Calu3 (cell line): ENCODE measurements around the gene ELF4. TPM values are rescaled to one million over a fixed set of nuclear protein-coding genes. Genes with fewer than 3 reads are reported as not detected.

Experiments used
- BruUV-seq: library from RNA; stranded (reverse); fragments of 400-500 nt; replicated peaks from 2 replicates; lab custom pipeline; 2021; lab: Mats Ljungman, UMichigan
- CTCF ChIA-PET: fragments of 300-600 bp; sonication (Branson Sonifier 250); formaldehyde crosslinking; loops from one replicate; lab custom pipeline; 2022; ENCODE audit warnings: antibody characterized with exemption; lab: Charles Lee
- DNase-seq: peaks from one replicate; pipeline ENCODE4 v3.0.0; 2022
- H3K27ac Mint-ChIP-seq: one replicate; pipeline ENCODE4 v1.8.0; 2022; ENCODE audit warnings: mixed read lengths; ENCODE audit not compliant: unreplicated experiment
- H3K27me3 Mint-ChIP-seq: one replicate; pipeline ENCODE4 v1.8.0; 2022; ENCODE audit warnings: mixed read lengths; ENCODE audit not compliant: unreplicated experiment
- H3K36me3 Mint-ChIP-seq: one replicate; pipeline ENCODE4 v1.8.0; 2022; ENCODE audit warnings: mild to moderate bottlenecking, moderate library complexity, mixed read lengths; ENCODE audit not compliant: insufficient read depth, unreplicated experiment
- H3K4me1 Mint-ChIP-seq: one replicate; pipeline ENCODE4 v1.8.0; 2022; ENCODE audit warnings: mild to moderate bottlenecking, low read depth, mixed read lengths; ENCODE audit not compliant: unreplicated experiment
- H3K4me3 Mint-ChIP-seq: one replicate; pipeline ENCODE4 v1.8.0; 2022; ENCODE audit warnings: mild to moderate bottlenecking, low read depth, moderate library complexity, mixed read lengths; ENCODE audit not compliant: unreplicated experiment
- H3K9me3 Mint-ChIP-seq: one replicate; pipeline ENCODE4 v1.8.0; 2022; ENCODE audit warnings: low read depth, mixed read lengths; ENCODE audit not compliant: unreplicated experiment
- CTCF ChIP-seq: fragments of 200-600 bp; IDR thresholded peaks from one replicate; pipeline ENCODE4 v1.8.0; 2022; ENCODE audit warnings: antibody characterized with exemption; ENCODE audit not compliant: unreplicated experiment
- intact Hi-C: fragments of 100-400 bp; cut with micrococcal nuclease; formaldehyde crosslinking; loops from one replicate; pipeline ENCODE4 v1.10.0; 2022; ENCODE audit not compliant: unreplicated experiment
- total RNA-seq: library from RNA; stranded (reverse); gene quantifications from 2 replicates; pipeline ENCODE4 v1.2.3, GENCODE V29; 2022

ELF4 gene
- total RNA-seq, 1 experiment from 2014 or later = 21.0 TPM

GRCh38 chrX:130051176-130051845 lies 59.0 kb downstream of the ELF4 start:
- Mint-ChIP-seq H3K4me3 (no peak overlapping the region), H3K36me3 (peaks cover 4% of the 10 kb centered on the region), H3K27ac (no peak overlapping the region), H3K4me1 (no peaks in the 10 kb centered on the region), H3K27me3 (no peaks in the 10 kb centered on the region), H3K9me3 (no peaks in the 10 kb centered on the region)
- CTCF ChIA-PET = no interaction called here
- intact Hi-C loops = no loop called here
- no TSS peak for BruUV-seq
- DNase-seq = no peak
- TF ChIP-seq CTCF = no peak

GRCh38 chrX:130049821-130050220 lies 60.5 kb downstream of the ELF4 start:
- no peaks in the 10 kb centered on the region for H3K9me3 Mint-ChIP-seq
- peaks cover 4% of the 10 kb centered on the region for H3K36me3 Mint-ChIP-seq
- H3K4me1 Mint-ChIP-seq = no peaks in the 10 kb centered on the region
- no peak overlapping the region for H3K4me3 Mint-ChIP-seq
- no peaks in the 10 kb centered on the region for H3K27me3 Mint-ChIP-seq
- no TSS peak for BruUV-seq
- DNase-seq = no peak
- CTCF ChIA-PET = no interaction called here
- no peak for TF ChIP-seq CTCF
- intact Hi-C loops = no loop called here
- no peak overlapping the region for H3K27ac Mint-ChIP-seq

- Mint-ChIP-seq H3K27me3 (no peaks in the 10 kb centered on the region), H3K9me3 (no peaks in the 10 kb centered on the region), H3K4me1 (no peaks in the 10 kb centered on the region), H3K27ac (no peak overlapping the region), H3K36me3 (peaks cover 4% of the 10 kb centered on the region), H3K4me3 (no peak overlapping the region)
- CTCF ChIA-PET = no interaction called here
- intact Hi-C loops = no loop called here
- no peak for TF ChIP-seq CTCF
- no TSS peak for BruUV-seq
- no peak for DNase-seq
Measured at GRCh38 chrX:130048686-130049222, 61.5 kb downstream of the ELF4 start.

- no peaks in the 10 kb centered on the region for H3K9me3 Mint-ChIP-seq
- DNase-seq = no peak
- TF ChIP-seq CTCF = no peak
- H3K4me3 Mint-ChIP-seq = no peak overlapping the region
- peaks cover 4% of the 10 kb centered on the region for H3K36me3 Mint-ChIP-seq
- H3K4me1 Mint-ChIP-seq = no peaks in the 10 kb centered on the region
- H3K27me3 Mint-ChIP-seq = no peaks in the 10 kb centered on the region
- intact Hi-C loops = no loop called here
- BruUV-seq = no TSS peak
- CTCF ChIA-PET = no interaction called here
- H3K27ac Mint-ChIP-seq = no peak overlapping the region
Measured at GRCh38 chrX:130047416-130047815, 62.9 kb downstream of the ELF4 start.
